Measurements from ENCODE around the gene CELF6.

- TF ChIP-seq CTCF (IDR thresholded peaks at IDR 0.05) = peak; percentile 50
- TF ChIP-seq ZFX (IDR thresholded peaks at IDR 0.05; ENCODE audit: borderline replicate concordance) = no peak
Observed at GRCh38 chr15:72342385-72342784, 22.4 kb upstream of the CELF6 start.
